Measurements from ENCODE around the gene FAM222B.

DNA sequence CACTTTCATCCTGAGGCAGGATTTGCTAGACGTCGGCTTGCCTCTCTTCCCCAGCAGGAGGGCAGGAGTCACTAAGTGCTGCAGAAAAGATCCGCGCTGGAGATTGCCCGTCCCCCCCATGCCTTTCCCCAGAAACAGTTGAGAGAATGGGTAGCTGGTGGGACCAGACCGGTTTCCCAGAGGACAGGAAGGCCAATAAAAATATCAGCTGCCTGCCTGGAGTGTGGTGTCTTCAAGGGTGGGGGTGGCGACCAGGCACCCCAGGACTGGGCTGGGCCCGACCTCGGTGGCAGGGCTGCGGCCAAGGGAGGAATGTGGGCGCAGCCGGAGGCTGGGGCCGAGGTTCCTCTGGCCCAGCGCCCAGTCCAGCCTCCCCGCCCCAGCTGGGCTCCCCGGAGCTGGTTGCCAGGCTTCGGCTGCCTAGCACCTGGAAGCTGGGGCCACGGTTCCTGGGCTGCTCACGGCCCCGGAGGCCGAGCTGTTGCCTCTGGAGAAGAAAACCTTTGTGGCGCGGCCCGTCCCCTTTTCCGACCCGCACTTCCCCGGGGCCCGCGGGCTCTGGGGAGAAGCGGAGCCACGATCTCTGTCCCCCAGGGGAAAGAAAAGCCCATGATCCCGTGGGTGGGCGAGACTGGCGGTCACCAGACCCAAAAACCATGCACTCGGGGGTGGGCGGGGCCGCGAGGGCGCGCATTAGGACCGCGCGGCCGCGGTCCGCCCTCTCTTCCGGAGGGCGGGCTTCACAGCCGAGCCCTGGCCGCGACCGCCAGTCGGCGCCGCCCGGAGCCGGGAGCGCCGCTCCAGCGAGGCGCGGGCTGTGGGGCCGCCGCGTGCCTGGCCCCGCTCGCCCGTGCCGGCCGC lies 99.1 kb downstream of the FAM222B start, which contains the start of gene TRAF4:
- TF ChIP-seq POLR2AphosphoS5 (IDR thresholded peaks at IDR 0.05; ENCODE audit: borderline replicate concordance, low read depth, low read length): peak; percentile 34; the same call in 1 of the 2 replicates
- no peak for TF ChIP-seq EZH2 (IDR thresholded peaks at IDR 0.05)
